IMR-90 (cell line): ENCODE results near the gene ERG.

ENCODE experiments used
- BHLHE40 ChIP-seq: fragments of 150-350 bp; IDR thresholded peaks from 2 replicates; pipeline ENCODE4 v1.6.1; 2016; ENCODE audit warnings: mild to moderate bottlenecking, low read depth, low read length
- CEBPB ChIP-seq: IDR thresholded peaks from 2 replicates; pipeline ENCODE4 v1.6.1; 2012; ENCODE audit warnings: low read depth, low read length, improper control_type of control experiment
- CHD1 ChIP-seq: IDR thresholded peaks from 2 replicates; pipeline ENCODE4 v1.6.1; 2012; ENCODE audit warnings: low read depth, low read length, improper control_type of control experiment
- FOS ChIP-seq: fragments of 150-350 bp; IDR thresholded peaks from 2 replicates; pipeline ENCODE4 v1.6.1; 2016; ENCODE audit warnings: low read depth, low read length
- POLR2A ChIP-seq: IDR thresholded peaks from 2 replicates; pipeline ENCODE4 v1.6.1; 2012; ENCODE audit warnings: mild to moderate bottlenecking, low read depth, low read length
- SMC3 ChIP-seq: fragments of 150-350 bp; IDR thresholded peaks from 2 replicates; pipeline ENCODE4 v1.6.1; 2016; ENCODE audit warnings: low read depth, mild to moderate bottlenecking, antibody characterized with exemption, low read length, moderate library complexity
- TF ChIP-seq, protein P1 (sequence below): conservative IDR thresholded peaks from 2 replicates; pipeline ENCODE4 v1.5.1; 2012; ENCODE audit warnings: mild to moderate bottlenecking, low read depth, low read length, improper control_type of control experiment

DNA sequence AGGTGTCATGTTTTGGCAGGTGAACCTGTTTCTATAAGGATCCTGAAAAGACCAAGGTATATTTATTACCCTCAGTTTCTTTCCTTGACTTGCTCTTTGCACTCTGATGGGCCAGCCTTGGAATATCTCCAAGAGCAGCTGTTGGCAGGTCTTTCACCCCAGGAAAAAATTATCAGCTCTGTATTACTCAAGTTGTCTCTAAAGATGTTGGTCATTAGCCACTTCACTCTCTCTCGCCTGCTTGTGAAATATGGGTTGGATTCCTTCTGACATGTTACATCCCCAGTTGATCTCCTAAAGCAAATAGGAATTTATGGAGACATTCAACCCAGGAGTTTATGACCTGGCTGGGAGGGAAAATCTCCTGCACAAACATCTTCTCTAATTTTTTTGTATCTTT is 155.5 kb downstream of the ERG start:
- TF ChIP-seq FOS, result no peak
- TF ChIP-seq, protein P1, sequence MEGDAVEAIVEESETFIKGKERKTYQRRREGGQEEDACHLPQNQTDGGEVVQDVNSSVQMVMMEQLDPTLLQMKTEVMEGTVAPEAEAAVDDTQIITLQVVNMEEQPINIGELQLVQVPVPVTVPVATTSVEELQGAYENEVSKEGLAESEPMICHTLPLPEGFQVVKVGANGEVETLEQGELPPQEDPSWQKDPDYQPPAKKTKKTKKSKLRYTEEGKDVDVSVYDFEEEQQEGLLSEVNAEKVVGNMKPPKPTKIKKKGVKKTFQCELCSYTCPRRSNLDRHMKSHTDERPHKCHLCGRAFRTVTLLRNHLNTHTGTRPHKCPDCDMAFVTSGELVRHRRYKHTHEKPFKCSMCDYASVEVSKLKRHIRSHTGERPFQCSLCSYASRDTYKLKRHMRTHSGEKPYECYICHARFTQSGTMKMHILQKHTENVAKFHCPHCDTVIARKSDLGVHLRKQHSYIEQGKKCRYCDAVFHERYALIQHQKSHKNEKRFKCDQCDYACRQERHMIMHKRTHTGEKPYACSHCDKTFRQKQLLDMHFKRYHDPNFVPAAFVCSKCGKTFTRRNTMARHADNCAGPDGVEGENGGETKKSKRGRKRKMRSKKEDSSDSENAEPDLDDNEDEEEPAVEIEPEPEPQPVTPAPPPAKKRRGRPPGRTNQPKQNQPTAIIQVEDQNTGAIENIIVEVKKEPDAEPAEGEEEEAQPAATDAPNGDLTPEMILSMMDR, result no peak
- TF ChIP-seq SMC3, result no peak
- TF ChIP-seq POLR2A, result no peak
- TF ChIP-seq BHLHE40, result no peak
- TF ChIP-seq CHD1, result no peak
- no peak for TF ChIP-seq CEBPB
